WTC11 (cell line): ENCODE measurements around the gene TRIM66. TPM values are rescaled to one million over a fixed set of nuclear protein-coding genes. Genes with fewer than 3 reads are reported as not detected.

Experiments used
- CBFB ChIP-seq: sonication (generic); formaldehyde crosslinking; IDR thresholded peaks from 2 replicates; pipeline ENCODE4 v1.8.1; 2022; ENCODE audit warnings: mild to moderate bottlenecking, low read depth, missing genetic modification reagents
- CDX4 ChIP-seq: fragments of 250-450 bp; sonication (Bioruptor Pico); IDR thresholded peaks from 2 replicates; pipeline ENCODE4 v1.9.0; 2021; ENCODE audit warnings: moderate library complexity, mild to moderate bottlenecking, inconsistent platforms, borderline replicate concordance
- ELF4 ChIP-seq: sonication (generic); formaldehyde crosslinking; IDR thresholded peaks from 2 replicates; pipeline ENCODE4 v1.8.1; 2022; ENCODE audit warnings: low read depth, mild to moderate bottlenecking, moderate library complexity, missing genetic modification reagents
- ETV6 ChIP-seq: sonication (generic); formaldehyde crosslinking; IDR thresholded peaks from 2 replicates; pipeline ENCODE4 v1.8.1; 2022; ENCODE audit warnings: mild to moderate bottlenecking, missing genetic modification reagents
- GABPB1 ChIP-seq: sonication (generic); formaldehyde crosslinking; IDR thresholded peaks from 2 replicates; pipeline ENCODE4 v1.8.1; 2023; ENCODE audit warnings: mild to moderate bottlenecking, missing genetic modification reagents
- MAX ChIP-seq: sonication (generic); formaldehyde crosslinking; IDR thresholded peaks from 2 replicates; pipeline ENCODE4 v1.8.0; 2022; ENCODE audit warnings: mild to moderate bottlenecking, missing genetic modification reagents
- NR1H2 ChIP-seq: sonication (generic); formaldehyde crosslinking; IDR thresholded peaks from 2 replicates; pipeline ENCODE4 v1.9.0; 2021; ENCODE audit warnings: mild to moderate bottlenecking, moderate library complexity, missing genetic modification reagents
- NR3C1 ChIP-seq: sonication (generic); formaldehyde crosslinking; conservative IDR thresholded peaks from 2 replicates; pipeline ENCODE4 v1.8.1; 2023; ENCODE audit warnings: low read depth, mild to moderate bottlenecking, missing genetic modification reagents
- RELA ChIP-seq: sonication (generic); formaldehyde crosslinking; IDR thresholded peaks from 2 replicates; pipeline ENCODE4 v1.8.1; 2022; ENCODE audit warnings: missing genetic modification reagents, mild to moderate bottlenecking, borderline replicate concordance
- TCF7 ChIP-seq: sonication (generic); formaldehyde crosslinking; IDR thresholded peaks from 2 replicates; pipeline ENCODE4 v1.8.0; 2022; ENCODE audit warnings: mild to moderate bottlenecking, low read depth, missing genetic modification reagents, moderate library complexity
- USF2 ChIP-seq: sonication (generic); formaldehyde crosslinking; IDR thresholded peaks from 2 replicates; pipeline ENCODE4 v1.8.1; 2023; ENCODE audit warnings: mild to moderate bottlenecking, missing genetic modification reagents, moderate library complexity
- ZNF138 ChIP-seq: sonication (generic); formaldehyde crosslinking; conservative IDR thresholded peaks from 2 replicates; pipeline ENCODE4 v1.8.1; 2022; ENCODE audit warnings: mild to moderate bottlenecking, moderate library complexity, missing genetic modification reagents
- ZNF317 ChIP-seq: sonication (generic); formaldehyde crosslinking; IDR thresholded peaks from 2 replicates; pipeline ENCODE4 v1.8.1; 2023; ENCODE audit warnings: low read depth, mild to moderate bottlenecking, moderate library complexity, missing genetic modification reagents, borderline replicate concordance
- ZNF423 ChIP-seq: fragments of 250-450 bp; sonication (Bioruptor Pico); IDR thresholded peaks from 2 replicates; pipeline ENCODE4 v2.1.2; 2022; ENCODE audit warnings: mild to moderate bottlenecking, moderate library complexity
- total RNA-seq: library from RNA; stranded (reverse); gene quantifications from 3 replicates; pipeline ENCODE4 v1.2.3, GENCODE V29; 2021
- TF ChIP-seq, protein P1 (sequence below): sonication (generic); formaldehyde crosslinking; IDR thresholded peaks from 2 replicates; pipeline ENCODE4 v1.8.1; 2023; ENCODE audit warnings: mild to moderate bottlenecking, missing genetic modification reagents, borderline replicate concordance
- TF ChIP-seq, protein P2 (sequence below): sonication (generic); formaldehyde crosslinking; IDR thresholded peaks from 2 replicates; pipeline ENCODE4 v1.8.1; 2023; ENCODE audit warnings: mild to moderate bottlenecking, moderate library complexity, missing genetic modification reagents
- TF ChIP-seq, protein P3 (sequence below): sonication (generic); formaldehyde crosslinking; IDR thresholded peaks from 2 replicates; pipeline ENCODE4 v1.8.1; 2022; ENCODE audit warnings: mild to moderate bottlenecking, moderate library complexity, missing genetic modification reagents
- TF ChIP-seq, protein P4 (sequence below): sonication (generic); formaldehyde crosslinking; IDR thresholded peaks from 2 replicates; pipeline ENCODE4 v1.8.0; 2022; ENCODE audit warnings: mild to moderate bottlenecking, missing genetic modification reagents
- TF ChIP-seq, protein P5 (sequence below): sonication (generic); formaldehyde crosslinking; IDR thresholded peaks from 2 replicates; pipeline ENCODE4 v1.8.0; 2023; ENCODE audit warnings: missing genetic modification reagents, mild to moderate bottlenecking, borderline replicate concordance

The TRIM66 gene
- total RNA-seq, 1 experiment from 2014 or later: 5.6 TPM

DNA sequence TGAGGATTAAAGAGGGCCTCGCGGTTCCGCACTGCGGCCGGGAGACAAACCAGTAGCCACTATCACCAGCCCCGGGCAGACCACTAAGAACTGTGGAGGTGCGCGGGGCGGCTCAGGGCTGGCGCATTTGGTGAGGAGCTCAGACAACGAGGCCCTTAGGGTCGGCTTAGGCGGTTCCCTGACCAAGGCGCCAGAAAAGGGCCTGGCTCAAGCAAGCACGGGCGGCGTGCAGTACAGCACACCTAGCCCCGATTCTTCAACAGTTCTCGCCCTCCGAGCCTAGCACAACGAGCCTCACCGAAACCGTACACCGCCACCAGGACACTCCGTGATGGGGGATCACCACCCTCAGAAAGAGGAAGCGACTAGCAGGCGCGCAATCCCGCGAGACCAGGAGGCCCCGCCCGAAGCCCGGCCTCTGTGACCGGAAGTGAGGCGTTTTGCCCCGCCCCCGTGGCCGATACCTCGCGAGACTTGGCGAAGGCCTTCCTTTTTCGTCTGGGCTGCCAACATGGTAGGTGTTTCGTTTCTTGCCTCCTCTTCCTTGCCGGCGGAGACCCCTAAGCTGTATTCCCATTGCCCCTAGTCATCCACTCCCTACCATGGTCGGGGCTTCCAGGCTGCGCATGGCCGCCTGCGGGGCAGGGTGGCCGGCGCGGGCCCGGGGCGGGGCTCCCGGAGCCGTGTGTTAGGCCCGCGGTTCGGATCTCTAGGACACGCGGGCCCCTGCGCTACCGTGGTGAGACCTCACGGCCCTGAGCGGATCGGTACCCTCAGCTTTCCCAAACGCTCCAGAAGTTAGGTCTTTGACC is at the start of gene TRIM66, which contains the start of gene RPL27A (continued):
- TF ChIP-seq ETV6 (CRISPR knock-in tag) (peak; percentile 30), ZNF138 (no peak), NR3C1 (no peak), ZNF423 (CRISPR knock-in tag) (no peak), GABPB1 (CRISPR knock-in tag) (no peak; the same call in none of the 2 replicates), CDX4 (no peak), MAX (CRISPR knock-in tag) (peak; percentile 79), CBFB (CRISPR knock-in tag) (no peak), RELA (CRISPR knock-in tag) (0 out of 2 replicates have a peak, but pooled peaks have one; percentile 5), NR1H2 (CRISPR knock-in tag) (peak; percentile 37; the same call in 1 of the 2 replicates), USF2 (peak; percentile 37), ELF4 (CRISPR knock-in tag) (no peak), ZNF317 (CRISPR knock-in tag) (no peak), TCF7 (CRISPR knock-in tag) (peak; percentile 72; the same call in 1 of the 2 replicates)
- TF ChIP-seq, protein P1, sequence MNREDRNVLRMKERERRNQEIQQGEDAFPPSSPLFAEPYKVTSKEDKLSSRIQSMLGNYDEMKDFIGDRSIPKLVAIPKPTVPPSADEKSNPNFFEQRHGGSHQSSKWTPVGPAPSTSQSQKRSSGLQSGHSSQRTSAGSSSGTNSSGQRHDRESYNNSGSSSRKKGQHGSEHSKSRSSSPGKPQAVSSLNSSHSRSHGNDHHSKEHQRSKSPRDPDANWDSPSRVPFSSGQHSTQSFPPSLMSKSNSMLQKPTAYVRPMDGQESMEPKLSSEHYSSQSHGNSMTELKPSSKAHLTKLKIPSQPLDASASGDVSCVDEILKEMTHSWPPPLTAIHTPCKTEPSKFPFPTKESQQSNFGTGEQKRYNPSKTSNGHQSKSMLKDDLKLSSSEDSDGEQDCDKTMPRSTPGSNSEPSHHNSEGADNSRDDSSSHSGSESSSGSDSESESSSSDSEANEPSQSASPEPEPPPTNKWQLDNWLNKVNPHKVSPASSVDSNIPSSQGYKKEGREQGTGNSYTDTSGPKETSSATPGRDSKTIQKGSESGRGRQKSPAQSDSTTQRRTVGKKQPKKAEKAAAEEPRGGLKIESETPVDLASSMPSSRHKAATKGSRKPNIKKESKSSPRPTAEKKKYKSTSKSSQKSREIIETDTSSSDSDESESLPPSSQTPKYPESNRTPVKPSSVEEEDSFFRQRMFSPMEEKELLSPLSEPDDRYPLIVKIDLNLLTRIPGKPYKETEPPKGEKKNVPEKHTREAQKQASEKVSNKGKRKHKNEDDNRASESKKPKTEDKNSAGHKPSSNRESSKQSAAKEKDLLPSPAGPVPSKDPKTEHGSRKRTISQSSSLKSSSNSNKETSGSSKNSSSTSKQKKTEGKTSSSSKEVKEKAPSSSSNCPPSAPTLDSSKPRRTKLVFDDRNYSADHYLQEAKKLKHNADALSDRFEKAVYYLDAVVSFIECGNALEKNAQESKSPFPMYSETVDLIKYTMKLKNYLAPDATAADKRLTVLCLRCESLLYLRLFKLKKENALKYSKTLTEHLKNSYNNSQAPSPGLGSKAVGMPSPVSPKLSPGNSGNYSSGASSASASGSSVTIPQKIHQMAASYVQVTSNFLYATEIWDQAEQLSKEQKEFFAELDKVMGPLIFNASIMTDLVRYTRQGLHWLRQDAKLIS (CRISPR knock-in tag): no peak
- TF ChIP-seq, protein P2, sequence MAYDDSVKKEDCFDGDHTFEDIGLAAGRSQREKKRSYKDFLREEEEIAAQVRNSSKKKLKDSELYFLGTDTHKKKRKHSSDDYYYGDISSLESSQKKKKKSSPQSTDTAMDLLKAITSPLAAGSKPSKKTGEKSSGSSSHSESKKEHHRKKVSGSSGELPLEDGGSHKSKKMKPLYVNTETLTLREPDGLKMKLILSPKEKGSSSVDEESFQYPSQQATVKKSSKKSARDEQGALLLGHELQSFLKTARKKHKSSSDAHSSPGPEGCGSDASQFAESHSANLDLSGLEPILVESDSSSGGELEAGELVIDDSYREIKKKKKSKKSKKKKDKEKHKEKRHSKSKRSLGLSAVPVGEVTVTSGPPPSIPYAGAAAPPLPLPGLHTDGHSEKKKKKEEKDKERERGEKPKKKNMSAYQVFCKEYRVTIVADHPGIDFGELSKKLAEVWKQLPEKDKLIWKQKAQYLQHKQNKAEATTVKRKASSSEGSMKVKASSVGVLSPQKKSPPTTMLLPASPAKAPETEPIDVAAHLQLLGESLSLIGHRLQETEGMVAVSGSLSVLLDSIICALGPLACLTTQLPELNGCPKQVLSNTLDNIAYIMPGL: no peak; the same call in 1 of the 2 replicates
- TF ChIP-seq, protein P3, sequence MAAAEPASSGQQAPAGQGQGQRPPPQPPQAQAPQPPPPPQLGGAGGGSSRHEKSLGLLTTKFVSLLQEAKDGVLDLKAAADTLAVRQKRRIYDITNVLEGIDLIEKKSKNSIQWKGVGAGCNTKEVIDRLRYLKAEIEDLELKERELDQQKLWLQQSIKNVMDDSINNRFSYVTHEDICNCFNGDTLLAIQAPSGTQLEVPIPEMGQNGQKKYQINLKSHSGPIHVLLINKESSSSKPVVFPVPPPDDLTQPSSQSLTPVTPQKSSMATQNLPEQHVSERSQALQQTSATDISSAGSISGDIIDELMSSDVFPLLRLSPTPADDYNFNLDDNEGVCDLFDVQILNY: 0 out of 2 replicates have a peak, but pooled peaks have one; percentile 31
- TF ChIP-seq, protein P4, sequence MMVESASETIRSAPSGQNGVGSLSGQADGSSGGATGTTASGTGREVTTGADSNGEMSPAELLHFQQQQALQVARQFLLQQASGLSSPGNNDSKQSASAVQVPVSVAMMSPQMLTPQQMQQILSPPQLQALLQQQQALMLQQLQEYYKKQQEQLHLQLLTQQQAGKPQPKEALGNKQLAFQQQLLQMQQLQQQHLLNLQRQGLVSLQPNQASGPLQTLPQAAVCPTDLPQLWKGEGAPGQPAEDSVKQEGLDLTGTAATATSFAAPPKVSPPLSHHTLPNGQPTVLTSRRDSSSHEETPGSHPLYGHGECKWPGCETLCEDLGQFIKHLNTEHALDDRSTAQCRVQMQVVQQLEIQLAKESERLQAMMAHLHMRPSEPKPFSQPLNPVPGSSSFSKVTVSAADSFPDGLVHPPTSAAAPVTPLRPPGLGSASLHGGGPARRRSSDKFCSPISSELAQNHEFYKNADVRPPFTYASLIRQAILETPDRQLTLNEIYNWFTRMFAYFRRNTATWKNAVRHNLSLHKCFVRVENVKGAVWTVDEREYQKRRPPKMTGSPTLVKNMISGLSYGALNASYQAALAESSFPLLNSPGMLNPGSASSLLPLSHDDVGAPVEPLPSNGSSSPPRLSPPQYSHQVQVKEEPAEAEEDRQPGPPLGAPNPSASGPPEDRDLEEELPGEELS (CRISPR knock-in tag): peak; percentile 66; the same call in 1 of the 2 replicates
- TF ChIP-seq, protein P5, sequence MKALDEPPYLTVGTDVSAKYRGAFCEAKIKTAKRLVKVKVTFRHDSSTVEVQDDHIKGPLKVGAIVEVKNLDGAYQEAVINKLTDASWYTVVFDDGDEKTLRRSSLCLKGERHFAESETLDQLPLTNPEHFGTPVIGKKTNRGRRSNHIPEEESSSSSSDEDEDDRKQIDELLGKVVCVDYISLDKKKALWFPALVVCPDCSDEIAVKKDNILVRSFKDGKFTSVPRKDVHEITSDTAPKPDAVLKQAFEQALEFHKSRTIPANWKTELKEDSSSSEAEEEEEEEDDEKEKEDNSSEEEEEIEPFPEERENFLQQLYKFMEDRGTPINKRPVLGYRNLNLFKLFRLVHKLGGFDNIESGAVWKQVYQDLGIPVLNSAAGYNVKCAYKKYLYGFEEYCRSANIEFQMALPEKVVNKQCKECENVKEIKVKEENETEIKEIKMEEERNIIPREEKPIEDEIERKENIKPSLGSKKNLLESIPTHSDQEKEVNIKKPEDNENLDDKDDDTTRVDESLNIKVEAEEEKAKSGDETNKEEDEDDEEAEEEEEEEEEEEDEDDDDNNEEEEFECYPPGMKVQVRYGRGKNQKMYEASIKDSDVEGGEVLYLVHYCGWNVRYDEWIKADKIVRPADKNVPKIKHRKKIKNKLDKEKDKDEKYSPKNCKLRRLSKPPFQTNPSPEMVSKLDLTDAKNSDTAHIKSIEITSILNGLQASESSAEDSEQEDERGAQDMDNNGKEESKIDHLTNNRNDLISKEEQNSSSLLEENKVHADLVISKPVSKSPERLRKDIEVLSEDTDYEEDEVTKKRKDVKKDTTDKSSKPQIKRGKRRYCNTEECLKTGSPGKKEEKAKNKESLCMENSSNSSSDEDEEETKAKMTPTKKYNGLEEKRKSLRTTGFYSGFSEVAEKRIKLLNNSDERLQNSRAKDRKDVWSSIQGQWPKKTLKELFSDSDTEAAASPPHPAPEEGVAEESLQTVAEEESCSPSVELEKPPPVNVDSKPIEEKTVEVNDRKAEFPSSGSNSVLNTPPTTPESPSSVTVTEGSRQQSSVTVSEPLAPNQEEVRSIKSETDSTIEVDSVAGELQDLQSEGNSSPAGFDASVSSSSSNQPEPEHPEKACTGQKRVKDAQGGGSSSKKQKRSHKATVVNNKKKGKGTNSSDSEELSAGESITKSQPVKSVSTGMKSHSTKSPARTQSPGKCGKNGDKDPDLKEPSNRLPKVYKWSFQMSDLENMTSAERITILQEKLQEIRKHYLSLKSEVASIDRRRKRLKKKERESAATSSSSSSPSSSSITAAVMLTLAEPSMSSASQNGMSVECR (CRISPR knock-in tag): peak; percentile 91
